ENCODE data around the gene OSBP2. TPM values are rescaled to one million over a fixed set of nuclear protein-coding genes. Genes with fewer than 3 reads are reported as not detected.

Gene OSBP2
- total and polyA plus RNA-seq, 2 of the 13 experiments (the other 11 are each of a cell fraction or from before 2014, with no cell fraction given), result 5.0 to 7.7 TPM

- intact Hi-C loops (cut with micrococcal nuclease; ENCODE audit: unreplicated experiment) (loop anchor here (5.0 kb wide), 1 partner anchor 135 kb away; the partner anchor contains the start of gene SMTN), in situ Hi-C loops (cut with HindIII; ENCODE audit: extremely low pct_ligation_motif_present, low pct_unique_long_range_greater_than_20kb) (no loop called here)
- no peak overlapping the region for H3K4me2 ChIP-seq (ENCODE audit: low read depth, low read length)
- POLR2A ChIA-PET, result no interaction called here
- H3K79me2 ChIP-seq (ENCODE audit: insufficient read depth, low read length), result no peaks in the 10 kb centered on the region
- FAIRE-seq (no peak), DNase-seq (ENCODE audit: low spot score) (no peak), ATAC-seq (no peak)
- no peak overlapping the region for H3K9ac ChIP-seq (ENCODE audit: insufficient read depth, low read depth, low read length)
- CTCF ChIA-PET (ENCODE audit: low intra/inter-chr PET ratio, low total read pairs), result interaction anchor here (0.8 to 2.2 kb wide), 3 partner anchors 135 to 203 kb away, joined by 3 to 14 read pairs (median 7); no protein-coding TSS in a partner anchor
- no peaks in the 10 kb centered on the region for H3K27me3 ChIP-seq (ENCODE audit: control insufficient read depth in 1 of 2, insufficient read depth in 2 of 2, low read length in 2 of 2)
- 97% methylated on average over 5 of the region's 5 CpGs for WGBS (ENCODE audit: low lambda C conversion rate)
- no peaks in the 10 kb centered on the region for H3K9me3 ChIP-seq (ENCODE audit: low read length)
- no peak overlapping the region for H2AFZ ChIP-seq (ENCODE audit: low read length)
- peaks cover 48 to 95% of the 10 kb centered on the region in 2 experiments for H3K36me3 ChIP-seq (replicated peaks in 1 of 2; ENCODE audit: control insufficient read depth in 1 of 2, insufficient read depth in 2 of 2, low read length in 2 of 2)
- H4K20me1 ChIP-seq (ENCODE audit: insufficient read depth, low read length), result no peaks in the 10 kb centered on the region
- no TSS peak for BruUV-seq (replicated peaks)
- H3K4me3 ChIP-seq (replicated peaks in 1 of 3; ENCODE audit: insufficient read depth in 1 of 3, low read depth in 2 of 3, low read length in 3 of 3), result no peak overlapping the region
- H3K27ac ChIP-seq (ENCODE audit: extremely low read length, insufficient read depth, low read length), result no peak overlapping the region
- TF ChIP-seq NFYB (CRISPR knock-in tag; IDR thresholded peaks at IDR 0.05), result no peak
- no peaks in the 10 kb centered on the region for H3K4me1 ChIP-seq (ENCODE audit: insufficient read depth, low read length)
Measured at GRCh38 chr22:30947173-30947815, 252.6 kb downstream of the OSBP2 start.

DNA sequence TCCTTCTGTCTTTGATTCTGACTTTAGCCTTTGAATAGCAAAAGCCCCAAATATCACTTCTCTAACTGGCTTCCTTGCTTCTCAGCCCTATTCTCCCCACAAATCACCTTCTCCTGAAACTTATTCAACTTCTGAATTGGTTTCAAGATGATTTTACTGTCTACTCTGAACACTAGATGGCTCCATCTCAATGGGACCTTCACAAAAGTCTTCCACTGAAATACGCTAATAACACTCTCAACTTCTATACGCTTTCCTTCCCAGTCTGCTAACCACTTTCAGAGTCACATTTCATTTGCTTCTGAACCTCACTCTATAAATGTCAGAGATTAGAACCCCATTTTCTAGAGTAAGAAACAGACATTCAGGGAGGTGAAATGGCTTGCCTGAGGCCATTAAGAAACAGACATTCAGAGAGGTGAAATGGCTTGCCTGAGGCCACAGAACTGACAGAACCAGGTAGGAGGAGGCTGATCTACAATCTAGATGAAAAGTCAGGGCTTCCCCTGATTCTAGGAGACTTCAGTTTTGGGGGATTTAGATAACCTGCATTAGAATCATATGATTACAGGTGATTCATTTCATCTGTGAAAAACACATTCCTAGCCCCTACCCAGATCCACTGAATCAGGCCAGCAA lies 253.3 kb downstream of the OSBP2 start:
- intact Hi-C loops (cut with micrococcal nuclease; ENCODE audit: unreplicated experiment), result loop anchor here (1.0 to 5.0 kb wide), 2 partner anchors 134 to 201 kb away; partner anchors contain the start of gene SMTN
- ChIA-PET POLR2A (no interaction called here), CTCF (ENCODE audit: low intra/inter-chr PET ratio, low total read pairs) (interaction anchor here (0.8 to 2.2 kb wide), 3 partner anchors 134 to 203 kb away, joined by 3 to 14 read pairs (median 7); no protein-coding TSS in a partner anchor)
- peaks cover 49 to 95% of the 10 kb centered on the region in 2 experiments for H3K36me3 ChIP-seq (replicated peaks in 1 of 2; ENCODE audit: control insufficient read depth in 1 of 2, insufficient read depth in 2 of 2, low read length in 2 of 2)
- FAIRE-seq (peak; percentile 36), DNase-seq (ENCODE audit: low spot score) (peak; percentile 26), ATAC-seq (no peak)
- H3K27me3 ChIP-seq (ENCODE audit: control insufficient read depth in 1 of 2, insufficient read depth in 2 of 2, low read length in 2 of 2), result no peaks in the 10 kb centered on the region
- in situ Hi-C loops (cut with HindIII; ENCODE audit: extremely low pct_ligation_motif_present, low pct_unique_long_range_greater_than_20kb), result no loop called here
- no peak overlapping the region for H3K9ac ChIP-seq (ENCODE audit: insufficient read depth, low read depth, low read length)
- no TSS peak for BruUV-seq (replicated peaks)
- H3K79me2 ChIP-seq (ENCODE audit: insufficient read depth, low read length), result no peaks in the 10 kb centered on the region
- no peak overlapping the region for H2AFZ ChIP-seq (ENCODE audit: low read length)
- H3K4me2 ChIP-seq (ENCODE audit: low read depth, low read length), result no peak overlapping the region
- WGBS (ENCODE audit: low lambda C conversion rate), result 94% methylated on average over 2 of the region's 2 CpGs
- no peaks in the 10 kb centered on the region; the same call in 1 of the 2 replicates for H4K20me1 ChIP-seq (ENCODE audit: insufficient read depth, low read length)
- H3K27ac ChIP-seq (ENCODE audit: extremely low read length, insufficient read depth, low read length), result no peak overlapping the region
- H3K4me1 ChIP-seq (ENCODE audit: insufficient read depth, low read length), result no peaks in the 10 kb centered on the region
- no peaks in the 10 kb centered on the region for H3K9me3 ChIP-seq (ENCODE audit: low read length)
- H3K4me3 ChIP-seq (replicated peaks in 1 of 3; ENCODE audit: insufficient read depth in 1 of 3, low read depth in 2 of 3, low read length in 3 of 3), result no peak overlapping the region
- TF ChIP-seq SALL2 (CRISPR knock-in tag; IDR thresholded peaks at IDR 0.05) (no peak), ZNF451 (CRISPR knock-in tag; IDR thresholded peaks at IDR 0.05) (no peak), CTCF (CRISPR knock-in tag; IDR thresholded peaks at IDR 0.05) (peak; percentile 47), STAG1 (CRISPR knock-in tag; IDR thresholded peaks at IDR 0.05) (peak; percentile 65), NFE2L2 (IDR thresholded peaks at IDR 0.05; ENCODE audit: low read length) (no peak), SMC3 (IDR thresholded peaks at IDR 0.05; ENCODE audit: low read length) (0 out of 2 replicates have a peak, but pooled peaks have one; percentile 43), MIER3 (CRISPR knock-in tag; IDR thresholded peaks at IDR 0.05; ENCODE audit: borderline replicate concordance) (no peak), NFYB (CRISPR knock-in tag; IDR thresholded peaks at IDR 0.05) (no peak), RAD21 (CRISPR knock-in tag; IDR thresholded peaks at IDR 0.05) (0 out of 2 replicates have a peak, but pooled peaks have one; percentile 42), YEATS2 (CRISPR knock-in tag; IDR thresholded peaks at IDR 0.05; ENCODE audit: borderline replicate concordance) (no peak), ZNF205 (CRISPR knock-in tag; IDR thresholded peaks at IDR 0.05) (no peak), ZNF766 (CRISPR knock-in tag; IDR thresholded peaks at IDR 0.05; ENCODE audit: borderline replicate concordance) (no peak), SNRNP70 (IDR thresholded peaks at IDR 0.05; ENCODE audit: low read depth, low read length) (no peak), HMGXB4 (CRISPR knock-in tag; IDR thresholded peaks at IDR 0.05; ENCODE audit: borderline replicate concordance in 1 of 2, low read depth in 1 of 2) (no peak)
